Loucy (cell line): ENCODE results near the gene SRPK3.

Source experiments
- H2AFZ ChIP-seq: fragments of 200-600 bp; sonication (generic); 2 replicates; pipeline ENCODE4 v1.6.0; 2016; ENCODE audit warnings: antibody characterized with exemption, mild to moderate bottlenecking, low read length, moderate library complexity
- H3F3A ChIP-seq: fragments of 200-600 bp; 2 replicates; pipeline ENCODE4 v1.6.0; 2016; ENCODE audit warnings: antibody characterized with exemption, low read depth, mild to moderate bottlenecking
- H3K27me3 ChIP-seq: fragments of 200-600 bp; sonication (generic); 2 replicates; pipeline ENCODE4 v1.6.1; 2014; ENCODE audit warnings: low read length, mild to moderate bottlenecking; ENCODE audit not compliant: insufficient read depth, poor library complexity, severe bottlenecking
- H3K36me3 ChIP-seq: fragments of 200-600 bp; sonication (generic); 2 replicates; pipeline ENCODE4 v1.6.1; 2016; ENCODE audit warnings: low read length; ENCODE audit not compliant: insufficient read depth
- H3K4me1 ChIP-seq: fragments of 200-600 bp; sonication (generic); 2 replicates; pipeline ENCODE4 v1.5.1; 2014; ENCODE audit warnings: low read length, mild to moderate bottlenecking; ENCODE audit not compliant: insufficient read depth, poor library complexity, severe bottlenecking
- H3K4me2 ChIP-seq: fragments of 200-600 bp; sonication (generic); 2 replicates; pipeline ENCODE4 v1.6.0; 2014; ENCODE audit warnings: antibody characterized with exemption, low read length, low read depth, mild to moderate bottlenecking; ENCODE audit not compliant: poor library complexity, severe bottlenecking
- H3K4me3 ChIP-seq: fragments of 200-600 bp; sonication (generic); 2 replicates; pipeline ENCODE4 v1.5.1; 2014; ENCODE audit warnings: low read length, mild to moderate bottlenecking, mixed read lengths; ENCODE audit not compliant: poor library complexity, severe bottlenecking
- H3K79me2 ChIP-seq: fragments of 200-600 bp; sonication (generic); 2 replicates; pipeline ENCODE4 v1.6.1; 2014; ENCODE audit warnings: low read length; ENCODE audit not compliant: insufficient read depth
- H3K9ac ChIP-seq: fragments of 200-600 bp; sonication (generic); 2 replicates; pipeline ENCODE4 v1.6.0; 2014; ENCODE audit warnings: mild to moderate bottlenecking, low read depth, low read length, moderate library complexity; ENCODE audit not compliant: poor library complexity, severe bottlenecking
- H3K9me2 ChIP-seq: fragments of 200-600 bp; sonication (generic); replicated peaks from 2 replicates; pipeline ENCODE4 v1.6.1; 2016; ENCODE audit warnings: low read depth, low read length, mixed read lengths
- H3K9me3 ChIP-seq: fragments of 200-600 bp; sonication (generic); 2 replicates; pipeline ENCODE4 v1.6.1; 2014; ENCODE audit warnings: mild to moderate bottlenecking, antibody characterized with exemption, low read length, low read depth; ENCODE audit not compliant: insufficient read depth
- H4K20me1 ChIP-seq: fragments of 200-600 bp; sonication (generic); 2 replicates; pipeline ENCODE4 v1.6.0; 2014; ENCODE audit warnings: antibody characterized with exemption, low read length, mild to moderate bottlenecking; ENCODE audit not compliant: insufficient read depth, poor library complexity, severe bottlenecking
- EZH2phosphoT487 ChIP-seq: fragments of 200-600 bp; IDR thresholded peaks from 2 replicates; pipeline ENCODE4 v1.6.1; 2018; ENCODE audit warnings: antibody characterized with exemption, mild to moderate bottlenecking, moderate library complexity, borderline replicate concordance
- TF ChIP-seq, protein P1 (sequence below): fragments of 200-600 bp; sonication (generic); conservative IDR thresholded peaks from 2 replicates; pipeline ENCODE4 v1.5.1; 2014; ENCODE audit warnings: mild to moderate bottlenecking, antibody characterized with exemption, low read length

The SRPK3 gene

DNA sequence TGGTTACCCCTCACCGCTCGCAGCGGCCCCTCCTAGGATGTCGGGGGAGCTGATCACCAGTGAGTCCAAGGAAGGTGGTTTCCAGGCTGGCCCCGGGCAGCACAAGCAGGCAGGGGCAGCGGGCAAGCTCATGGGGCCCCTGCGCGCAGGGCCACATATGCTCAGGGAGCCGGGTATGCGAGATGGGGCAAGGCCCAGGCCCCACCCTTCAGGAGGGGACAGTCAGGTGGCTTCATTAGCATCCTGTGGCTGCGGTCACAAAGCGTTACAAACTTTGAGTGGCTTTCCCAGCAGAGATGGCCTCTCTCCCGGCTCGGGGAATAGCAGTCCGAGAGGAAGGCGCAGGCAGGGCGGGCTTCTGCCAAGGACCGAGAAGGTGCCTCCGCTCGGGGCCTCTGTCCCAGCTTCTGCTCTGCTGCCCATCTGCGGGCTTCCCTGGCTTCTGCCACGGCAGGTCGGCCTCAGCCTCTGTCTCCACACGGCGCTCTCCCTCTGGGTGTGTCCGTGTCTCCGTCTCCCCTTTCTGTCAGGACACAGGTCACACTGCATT lies 42.7 kb upstream of the SRPK3 start:
- no peak overlapping the region for H3K4me3 ChIP-seq
- H2AFZ ChIP-seq, result no peak overlapping the region
- no peak overlapping the region for H3K9ac ChIP-seq
- no peak for TF ChIP-seq EZH2phosphoT487
- TF ChIP-seq, protein P1, sequence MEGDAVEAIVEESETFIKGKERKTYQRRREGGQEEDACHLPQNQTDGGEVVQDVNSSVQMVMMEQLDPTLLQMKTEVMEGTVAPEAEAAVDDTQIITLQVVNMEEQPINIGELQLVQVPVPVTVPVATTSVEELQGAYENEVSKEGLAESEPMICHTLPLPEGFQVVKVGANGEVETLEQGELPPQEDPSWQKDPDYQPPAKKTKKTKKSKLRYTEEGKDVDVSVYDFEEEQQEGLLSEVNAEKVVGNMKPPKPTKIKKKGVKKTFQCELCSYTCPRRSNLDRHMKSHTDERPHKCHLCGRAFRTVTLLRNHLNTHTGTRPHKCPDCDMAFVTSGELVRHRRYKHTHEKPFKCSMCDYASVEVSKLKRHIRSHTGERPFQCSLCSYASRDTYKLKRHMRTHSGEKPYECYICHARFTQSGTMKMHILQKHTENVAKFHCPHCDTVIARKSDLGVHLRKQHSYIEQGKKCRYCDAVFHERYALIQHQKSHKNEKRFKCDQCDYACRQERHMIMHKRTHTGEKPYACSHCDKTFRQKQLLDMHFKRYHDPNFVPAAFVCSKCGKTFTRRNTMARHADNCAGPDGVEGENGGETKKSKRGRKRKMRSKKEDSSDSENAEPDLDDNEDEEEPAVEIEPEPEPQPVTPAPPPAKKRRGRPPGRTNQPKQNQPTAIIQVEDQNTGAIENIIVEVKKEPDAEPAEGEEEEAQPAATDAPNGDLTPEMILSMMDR, result no peak
- H4K20me1 ChIP-seq, result no peaks in the 10 kb centered on the region
- H3K9me2 ChIP-seq, result no peaks in the 10 kb centered on the region
- H3F3A ChIP-seq, result no peaks in the 10 kb centered on the region
- no peak overlapping the region for H3K4me2 ChIP-seq
- H3K79me2 ChIP-seq, result no peaks in the 10 kb centered on the region
- H3K27me3 ChIP-seq, result no peaks in the 10 kb centered on the region
- peaks cover 9% of the 10 kb centered on the region for H3K4me1 ChIP-seq
- no peaks in the 10 kb centered on the region for H3K9me3 ChIP-seq
- H3K36me3 ChIP-seq, result no peaks in the 10 kb centered on the region

DNA sequence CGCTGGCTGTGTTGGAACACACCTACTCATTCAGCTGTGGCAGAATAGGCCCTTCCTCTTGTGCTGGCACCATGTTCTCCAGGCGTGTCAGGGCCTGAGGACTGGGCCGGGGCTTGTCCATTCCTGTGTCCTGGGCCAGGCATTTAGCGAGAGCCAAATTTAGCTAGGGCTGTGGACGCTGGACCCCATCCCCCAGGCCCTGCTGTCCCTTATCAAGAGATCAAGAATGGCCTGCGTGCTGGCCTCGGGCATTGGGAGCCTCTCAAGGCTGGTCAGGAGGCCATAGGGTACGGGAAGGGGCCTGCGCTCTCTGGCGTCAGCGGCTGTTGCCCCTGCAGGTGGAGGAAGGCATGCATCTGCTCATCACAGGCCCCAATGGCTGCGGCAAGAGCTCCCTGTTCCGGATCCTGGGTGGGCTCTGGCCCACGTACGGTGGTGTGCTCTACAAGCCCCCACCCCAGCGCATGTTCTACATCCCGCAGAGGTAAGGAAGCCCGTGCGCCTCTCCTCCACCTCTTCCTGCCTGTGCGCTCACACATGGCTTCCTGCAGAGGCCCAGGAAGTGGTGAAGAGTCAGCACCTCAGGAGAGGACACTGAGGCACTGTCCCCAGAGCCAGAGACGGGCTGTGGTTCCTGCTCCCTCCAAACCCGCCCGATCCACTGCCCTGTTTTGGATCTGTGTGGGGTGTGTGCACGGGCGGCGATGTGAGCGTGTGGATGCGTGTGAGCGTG lies 40.9 kb upstream of the SRPK3 start:
- TF ChIP-seq, protein P1, result no peak
- Histone ChIP-seq H3K4me3 (no peak overlapping the region), H2AFZ (no peak overlapping the region), H3K4me2 (no peak overlapping the region), H4K20me1 (no peaks in the 10 kb centered on the region), H3K9me2 (no peaks in the 10 kb centered on the region), H3F3A (no peaks in the 10 kb centered on the region), H3K79me2 (no peaks in the 10 kb centered on the region), H3K9me3 (no peaks in the 10 kb centered on the region), H3K27me3 (no peaks in the 10 kb centered on the region), H3K36me3 (no peaks in the 10 kb centered on the region), H3K9ac (no peak overlapping the region), H3K4me1 (peaks cover 9% of the 10 kb centered on the region)

DNA sequence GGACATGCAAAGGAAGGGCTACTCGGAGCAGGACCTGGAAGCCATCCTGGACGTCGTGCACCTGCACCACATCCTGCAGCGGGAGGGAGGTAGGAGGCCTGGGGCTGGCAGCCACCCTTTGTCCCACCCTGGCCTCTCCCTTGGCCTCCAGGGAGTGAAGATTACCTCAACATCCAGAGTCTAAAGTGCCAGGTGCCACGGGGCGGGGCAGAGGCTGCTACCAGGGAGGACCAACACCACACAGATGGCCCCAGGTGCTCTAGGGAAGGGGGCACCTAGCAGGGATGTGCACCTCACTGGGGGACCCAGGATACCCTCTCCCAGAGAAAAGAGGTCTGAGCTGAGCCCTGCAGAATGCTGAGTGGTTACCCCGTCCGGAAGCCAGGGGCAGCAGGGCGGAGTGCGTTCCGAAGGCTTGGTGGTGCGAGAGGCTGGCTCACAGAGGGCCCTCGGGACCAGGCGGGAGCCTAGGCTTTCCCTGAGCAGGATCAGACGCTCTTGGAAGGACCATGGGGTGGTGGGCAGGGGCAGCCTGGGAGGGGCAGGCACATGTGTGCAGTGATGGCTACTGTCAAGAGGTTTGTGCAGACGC lies 40.1 kb upstream of the SRPK3 start:
- H3K4me1 ChIP-seq, result peaks cover 5% of the 10 kb centered on the region
- no peak overlapping the region for H2AFZ ChIP-seq
- H3K4me2 ChIP-seq, result no peak overlapping the region
- H3K9me3 ChIP-seq, result no peaks in the 10 kb centered on the region
- TF ChIP-seq EZH2phosphoT487, result no peak
- TF ChIP-seq, protein P1, result no peak
- H3K36me3 ChIP-seq, result no peaks in the 10 kb centered on the region
- no peaks in the 10 kb centered on the region for H4K20me1 ChIP-seq
- no peak overlapping the region for H3K4me3 ChIP-seq
- no peaks in the 10 kb centered on the region for H3K27me3 ChIP-seq
- H3F3A ChIP-seq, result no peaks in the 10 kb centered on the region
- H3K9me2 ChIP-seq, result no peaks in the 10 kb centered on the region
- H3K79me2 ChIP-seq, result no peaks in the 10 kb centered on the region
- H3K9ac ChIP-seq, result no peak overlapping the region
